Transverse colon (tissue), 4 donors: ENCODE measurements around the gene SLC51B. TPM values are rescaled to one million over a fixed set of nuclear protein-coding genes. Genes with fewer than 3 reads are reported as not detected.
"Not testable (repeated sequence)": the region's sequence is repeated elsewhere in the genome, so short reads cannot be mapped to it uniquely, and the experiment has no call there.

Source experiments
- DNase-seq: peaks from one replicate; pipeline ENCODE4 v3.0.0-alpha.2; 2019
- H3K27ac ChIP-seq, 4 donors: fragments of 200-600 bp; sonication (generic); 2 replicates each; pipeline ENCODE4 v1.5.1; 2016 to 2018; ENCODE audit warnings: inconsistent platforms in 4 of 4
- H3K27me3 ChIP-seq: fragments of 200-600 bp; sonication (generic); 2 replicates; pipeline ENCODE4 v1.5.1; 2017; ENCODE audit warnings: inconsistent platforms
- H3K36me3 ChIP-seq, 4 donors: fragments of 200-600 bp; sonication (generic); 2 replicates each; pipeline ENCODE4 v1.5.1; 2017 to 2019; ENCODE audit warnings: inconsistent platforms in 4 of 4
- H3K4me1 ChIP-seq, 4 donors: fragments of 200-600 bp; sonication (generic); 2 replicates each; pipeline ENCODE4 v1.5.1; 2017 to 2020; ENCODE audit warnings: inconsistent platforms in 4 of 4
- H3K4me3 ChIP-seq, 4 donors: fragments of 200-600 bp; sonication (generic); 1 replicate in 1 of 4; 2 replicates in 3 of 4; pipeline versions ENCODE4 v1.5.1 to v1.6.1; 2017 to 2019; ENCODE audit warnings: inconsistent platforms in 4 of 4
- H3K9me3 ChIP-seq, 2 donors: fragments of 200-600 bp; sonication (generic); 2 replicates each; pipeline ENCODE4 v1.5.1; 2017 to 2019; ENCODE audit warnings: inconsistent platforms in 2 of 2
- CTCF ChIP-seq, 5 experiments: fragments of 200-600 bp in 3 of 5; fragments of 450-650 bp in 2 of 5; sonication (generic) in 3 of 5; IDR thresholded peaks; 1 replicate in 2 of 5; 2 replicates in 3 of 5; pipeline ENCODE4 v1.5.1; 2016 to 2017; ENCODE audit warnings: antibody characterized with exemption in 5 of 5, inconsistent platforms in 3 of 5, mild to moderate bottlenecking in 2 of 5, moderate library complexity in 1 of 5
- EP300 ChIP-seq: sonication (generic); formaldehyde crosslinking; IDR thresholded peaks from one replicate; pipeline ENCODE4 v1.6.1; 2017; ENCODE audit warnings: antibody characterized with exemption, low read depth
- POLR2A ChIP-seq: fragments of 450-650 bp; IDR thresholded peaks from one replicate; pipeline ENCODE4 v1.6.1; 2016; ENCODE audit warnings: antibody characterized with exemption, mild to moderate bottlenecking, moderate library complexity
- POLR2AphosphoS5 ChIP-seq, 3 donors: sonication (generic); formaldehyde crosslinking; IDR thresholded peaks; one replicate each; pipeline ENCODE4 v1.6.1; 2016; ENCODE audit warnings: antibody characterized with exemption in 3 of 3
- WGBS, 2 donors: methylation state at CpG; one replicate each; pipeline ENCODE4 v1.1.5; 2018; ENCODE audit warnings: low coverage in 1 of 2; 5-methylcytosine and 5-hydroxymethylcytosine counted together
- in situ Hi-C, 4 donors: fragments of 200-750 bp; cut with MboI; loops; one replicate each; pipeline versions ENCODE4 v1.15.0 to v1.15.1; 2017; ENCODE audit warnings: low sequenced_read_pairs in 3 of 4, low pct_ligation_motif_present in 1 of 4, low pct_unique_long_range_greater_than_20kb in 1 of 4
- intact Hi-C: fragments of 100-400 bp; cut with DNase I; formaldehyde crosslinking; loops from one replicate; pipeline ENCODE4 v1.15.1; 2023; ENCODE audit warnings: low total_unique reads
- total RNA-seq, 4 donors: library from RNA; depleted of rRNA; stranded (reverse); fragments of >200 nt; gene quantifications; one replicate each; pipeline ENCODE4 v1.1.0, GENCODE V29; 2016

The SLC51B gene
- total RNA-seq, 4 donors from 2014 or later: 3.4 to 150 (median 121) TPM

- no peak overlapping the region for H3K4me3 ChIP-seq
- peaks cover 0 to 20% (median 3%) of the 10 kb centered on the region in 4 donors for H3K36me3 ChIP-seq
- in situ Hi-C loops (loop anchor here in 1 of 4 donors (25.0 kb wide), 1 partner anchor 595 kb away; no protein-coding TSS in a partner anchor), intact Hi-C loops (no loop called here)
- WGBS, 2 donors: 83 to 96% methylated on average over 3 of the region's 3 CpGs
- no peak for DNase-seq
- H3K27me3 ChIP-seq: no peaks in the 10 kb centered on the region
- H3K9me3 ChIP-seq: no peaks in the 10 kb centered on the region
- H3K4me1 ChIP-seq: no peaks in the 10 kb centered on the region
- H3K27ac ChIP-seq: no peak overlapping the region
- TF ChIP-seq POLR2A (no peak), POLR2AphosphoS5 (IDR thresholded peaks at IDR 0.05) (no peak)
Measured at GRCh38 chr15:65006876-65007275, 38.3 kb upstream of the SLC51B start.

- H3K4me3 ChIP-seq: no peak overlapping the region
- H3K27ac ChIP-seq: no peak overlapping the region
- peaks cover 0 to 7% of the 10 kb centered on the region in 2 donors for H3K9me3 ChIP-seq
- peaks cover 0 to 27% (median 4%) of the 10 kb centered on the region in 4 donors for H3K36me3 ChIP-seq
- intact Hi-C loops (no loop called here), in situ Hi-C loops (loop anchor here in 1 of 4 donors (25.0 kb wide), 1 partner anchor 597 kb away; no protein-coding TSS in a partner anchor)
- DNase-seq: no peak
- TF ChIP-seq EP300 (no peak), POLR2AphosphoS5 (IDR thresholded peaks at IDR 0.05) (no peak), POLR2A (no peak), CTCF (IDR thresholded peaks at IDR 0.05) (no peak)
- no peaks in the 10 kb centered on the region for H3K27me3 ChIP-seq
- WGBS, 2 donors: 69 to 75% methylated on average over 2 of the region's 2 CpGs
- H3K4me1 ChIP-seq: no peaks in the 10 kb centered on the region
Measured at GRCh38 chr15:65008983-65009382, 36.2 kb upstream of the SLC51B start.

GRCh38 chr15:65011198-65011597 lies 34.0 kb upstream of the SLC51B start:
- DNase-seq: not testable (repeated sequence)

GRCh38 chr15:65020419-65020818 lies 24.8 kb upstream of the SLC51B start:
- intact Hi-C loops: no loop called here
- Histone ChIP-seq H3K9me3 (no peaks in the 10 kb centered on the region), H3K27ac (no peak overlapping the region), H3K4me3 (no peak overlapping the region), H3K36me3 (peaks cover 0 to 73% (median 30%) of the 10 kb centered on the region in 4 donors), H3K4me1 (no peaks in the 10 kb centered on the region), H3K27me3 (no peaks in the 10 kb centered on the region)
- no peak for DNase-seq
- WGBS, 2 donors: 84% methylated on average over 1 of the region's 1 CpG; no CpG with 5 or more reads in 1 of the 2 donors
- in situ Hi-C loops: loop anchor here in 1 of 4 donors (25.0 kb wide), 1 partner anchor 608 kb away; no protein-coding TSS in a partner anchor
- no peak for TF ChIP-seq EP300
- TF ChIP-seq CTCF (IDR thresholded peaks at IDR 0.05): no peak
- TF ChIP-seq POLR2AphosphoS5 (IDR thresholded peaks at IDR 0.05): no peak
- no peak for TF ChIP-seq POLR2A

More at GRCh38 chr15:65011198-65011597, 34.0 kb upstream of the SLC51B start:
- in situ Hi-C loops: loop anchor here in 1 of 4 donors (25.0 kb wide), 1 partner anchor 599 kb away; no protein-coding TSS in a partner anchor
- H3K27ac ChIP-seq, H3K27me3 ChIP-seq, H3K9me3 ChIP-seq, H3K4me3 ChIP-seq, H3K4me1 ChIP-seq, intact Hi-C loops: not testable (repeated sequence)
- H3K36me3 ChIP-seq: peaks cover 0 to 49% (median 15%) of the 10 kb centered on the region in 4 donors
- 68 to 90% methylated on average over 3 to 4 of the region's 4 CpGs for WGBS, 2 donors

- in situ Hi-C loops (loop anchor here in 1 of 4 donors (25.0 kb wide), 1 partner anchor 609 kb away; no protein-coding TSS in a partner anchor), intact Hi-C loops (no loop called here)
- no peaks in the 10 kb centered on the region for H3K27me3 ChIP-seq
- H3K36me3 ChIP-seq: peaks cover 0 to 72% (median 31%) of the 10 kb centered on the region in 4 donors
- no peak overlapping the region for H3K4me3 ChIP-seq
- TF ChIP-seq EP300: no peak
- TF ChIP-seq CTCF (IDR thresholded peaks at IDR 0.05): no peak
- no peak for TF ChIP-seq POLR2AphosphoS5 (IDR thresholded peaks at IDR 0.05)
- no peak for TF ChIP-seq POLR2A
- H3K4me1 ChIP-seq: no peaks in the 10 kb centered on the region
- H3K27ac ChIP-seq: no peak overlapping the region
- no peaks in the 10 kb centered on the region for H3K9me3 ChIP-seq
- no peak for DNase-seq
Measured at GRCh38 chr15:65021488-65021887, 23.7 kb upstream of the SLC51B start.
